ENCODE measurements around the gene EDN1.

Gene EDN1

GRCh38 chr6:12289933-12290820 is at the start of gene EDN1:
Gene EDN1, plus strand, starts transcription at chr6:12290361. Its CDS starts 269 bp downstream, at chr6:12290630.
- peak; percentile 18 to 54 for DNase-seq (ENCODE audit: low read depth in 2 of 2)

GRCh38 chr6:12241493-12242175 is 48.5 kb upstream of the EDN1 start:
- no peak for DNase-seq (ENCODE audit: low read depth in 2 of 2)

- no peak for DNase-seq (ENCODE audit: low read depth in 2 of 2)
Measured at GRCh38 chr6:12243169-12243568, 47.0 kb upstream of the EDN1 start.

GRCh38 chr6:12245360-12245759 is 44.8 kb upstream of the EDN1 start:
- no peak for DNase-seq (ENCODE audit: low read depth in 2 of 2)

GRCh38 chr6:12245763-12246718 is 44.1 kb upstream of the EDN1 start:
- no peak for DNase-seq (ENCODE audit: low read depth in 2 of 2)

GRCh38 chr6:12246900-12247299 is 43.3 kb upstream of the EDN1 start:
- DNase-seq (ENCODE audit: low read depth in 2 of 2), result no peak

GRCh38 chr6:12249541-12250382 is 40.4 kb upstream of the EDN1 start:
- DNase-seq (ENCODE audit: low read depth in 2 of 2), result no peak

- no peak for DNase-seq (ENCODE audit: low read depth in 2 of 2)
Measured at GRCh38 chr6:12250383-12250770, 39.8 kb upstream of the EDN1 start.

GRCh38 chr6:12254210-12254609 is 36.0 kb upstream of the EDN1 start:
- no peak for DNase-seq (ENCODE audit: low read depth in 2 of 2)

GRCh38 chr6:12258191-12258590 is 32.0 kb upstream of the EDN1 start:
- no peak for DNase-seq (ENCODE audit: low read depth in 2 of 2)

- DNase-seq (ENCODE audit: low read depth in 2 of 2), result no peak
Measured at GRCh38 chr6:12258591-12259075, 31.5 kb upstream of the EDN1 start.

- DNase-seq (ENCODE audit: low read depth in 2 of 2), result no peak
Measured at GRCh38 chr6:12260458-12261093, 29.6 kb upstream of the EDN1 start.

GRCh38 chr6:12261502-12261901 is 28.7 kb upstream of the EDN1 start:
- no peak for DNase-seq (ENCODE audit: low read depth in 2 of 2)

- no peak for DNase-seq (ENCODE audit: low read depth in 2 of 2)
Measured at GRCh38 chr6:12262236-12263061, 27.7 kb upstream of the EDN1 start.

- no peak for DNase-seq (ENCODE audit: low read depth in 2 of 2)
Measured at GRCh38 chr6:12263403-12263802, 26.8 kb upstream of the EDN1 start.

GRCh38 chr6:12264671-12265070 is 25.5 kb upstream of the EDN1 start:
- DNase-seq (ENCODE audit: low read depth in 2 of 2), result no peak

- DNase-seq (ENCODE audit: low read depth in 2 of 2), result no peak
Measured at GRCh38 chr6:12265296-12265695, 24.9 kb upstream of the EDN1 start.

GRCh38 chr6:12265791-12266190 is 24.4 kb upstream of the EDN1 start:
- DNase-seq (ENCODE audit: low read depth in 2 of 2), result no peak

- DNase-seq (ENCODE audit: low read depth in 2 of 2), result no peak
Measured at GRCh38 chr6:12266571-12266970, 23.6 kb upstream of the EDN1 start.
